ENCODE data around the gene ZMIZ1. TPM values are rescaled to one million over a fixed set of nuclear protein-coding genes. Genes with fewer than 3 reads are reported as not detected.

The ZMIZ1 gene
- polyA plus RNA-seq, 1 experiment: 13.0 TPM

DNA sequence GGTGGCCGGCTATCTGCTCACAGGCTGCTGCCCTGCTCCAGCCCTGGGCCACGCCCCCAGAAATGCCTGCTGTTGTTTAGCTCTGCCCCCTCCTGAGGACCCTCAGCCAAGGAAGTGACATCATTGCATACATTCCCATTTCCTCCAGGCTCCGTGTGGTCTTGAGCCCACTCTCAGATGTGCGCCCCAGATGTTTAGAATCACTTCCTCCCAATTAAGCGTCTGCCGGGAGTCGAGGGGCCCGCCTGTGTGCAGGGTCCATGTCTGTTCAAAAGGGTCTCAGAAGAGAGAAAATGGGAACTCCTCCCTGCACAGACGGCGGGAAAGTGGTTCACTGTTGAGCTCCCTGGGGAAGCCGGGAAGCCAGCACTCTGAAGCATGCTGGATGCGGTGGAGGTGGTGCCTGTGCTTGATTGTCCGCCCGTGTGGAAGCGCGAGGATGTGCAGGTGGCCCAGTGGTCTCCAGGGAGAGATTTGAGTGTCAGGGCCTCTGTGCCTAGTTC lies 161.6 kb downstream of the ZMIZ1 start:
- ChIA-PET POLR2A (no interaction called here), CTCF (no interaction called here)
- Histone ChIP-seq H3K4me3 (ENCODE audit: low read depth, low read length) (no peak overlapping the region), H3K36me3 (ENCODE audit: control insufficient read depth, insufficient read depth, low read length) (peaks cover 36% of the 10 kb centered on the region), H3K27me3 (ENCODE audit: control insufficient read depth, insufficient read depth, low read length) (no peaks in the 10 kb centered on the region)
- TF ChIP-seq CTCF (IDR thresholded peaks at IDR 0.05; ENCODE audit: insufficient read depth, low read depth, low read length): no peak
- DNase-seq (ENCODE audit: low read depth): no peak

DNA sequence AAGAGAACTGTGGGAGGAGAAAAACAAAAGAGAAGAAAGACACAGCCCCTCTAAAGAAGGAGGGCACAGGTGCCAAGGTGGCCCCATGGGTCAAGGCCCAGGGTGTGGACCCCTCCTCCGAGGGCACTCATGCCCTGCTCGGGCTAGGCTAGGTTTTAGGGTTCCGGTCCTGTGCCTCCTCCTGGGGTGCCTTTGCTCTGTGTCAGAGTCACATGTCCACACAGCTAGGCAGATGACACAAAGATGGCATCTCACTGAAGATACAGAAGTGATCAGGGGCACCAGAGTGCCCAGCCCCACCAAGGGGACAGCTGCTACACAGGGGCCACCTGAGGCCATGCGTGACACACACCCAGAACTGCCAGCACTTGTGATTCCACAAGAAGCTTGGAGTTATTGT lies 162.1 kb downstream of the ZMIZ1 start:
- no peak for DNase-seq (ENCODE audit: low read depth)
- no peak overlapping the region for H3K4me3 ChIP-seq (ENCODE audit: low read depth, low read length)
- H3K36me3 ChIP-seq (ENCODE audit: control insufficient read depth, insufficient read depth, low read length): peaks cover 33% of the 10 kb centered on the region
- POLR2A ChIA-PET: no interaction called here
- TF ChIP-seq CTCF (IDR thresholded peaks at IDR 0.05; ENCODE audit: insufficient read depth, low read depth, low read length): no peak
- CTCF ChIA-PET: no interaction called here
- H3K27me3 ChIP-seq (ENCODE audit: control insufficient read depth, insufficient read depth, low read length): no peaks in the 10 kb centered on the region

GRCh38 chr10:79231908-79232307 lies 163.1 kb downstream of the ZMIZ1 start:
- ChIA-PET CTCF (no interaction called here), POLR2A (no interaction called here)
- no peak for DNase-seq (ENCODE audit: low read depth)
- Histone ChIP-seq H3K4me3 (ENCODE audit: low read depth, low read length) (no peak overlapping the region), H3K36me3 (ENCODE audit: control insufficient read depth, insufficient read depth, low read length) (peaks cover 33% of the 10 kb centered on the region), H3K27me3 (ENCODE audit: control insufficient read depth, insufficient read depth, low read length) (no peaks in the 10 kb centered on the region)
- no peak for TF ChIP-seq CTCF (IDR thresholded peaks at IDR 0.05; ENCODE audit: insufficient read depth, low read depth, low read length)

DNA sequence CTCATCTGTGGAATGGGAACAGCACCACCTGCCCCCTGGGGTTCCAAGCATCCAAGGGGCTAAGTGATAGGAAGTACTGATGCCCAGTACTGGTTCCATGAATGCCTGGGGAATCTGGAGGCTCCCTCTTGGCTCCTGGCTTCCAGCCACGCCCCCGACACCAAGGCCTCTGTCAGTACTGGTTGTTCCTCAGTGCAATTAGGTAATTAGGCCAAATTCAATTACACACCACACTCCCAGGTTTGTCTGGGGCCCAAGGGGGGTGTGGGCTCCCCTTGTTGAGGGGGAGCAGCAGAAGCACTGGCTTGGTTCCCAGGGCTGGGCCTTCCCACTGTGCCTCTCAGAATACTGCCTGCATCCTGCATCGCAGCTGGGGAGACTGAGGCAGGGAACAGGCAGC lies 164.1 kb downstream of the ZMIZ1 start:
- Histone ChIP-seq H3K27me3 (ENCODE audit: control insufficient read depth, insufficient read depth, low read length) (no peaks in the 10 kb centered on the region), H3K36me3 (ENCODE audit: control insufficient read depth, insufficient read depth, low read length) (peaks cover 33% of the 10 kb centered on the region), H3K4me3 (ENCODE audit: low read depth, low read length) (no peak overlapping the region)
- POLR2A ChIA-PET: no interaction called here
- CTCF ChIA-PET: no interaction called here
- no peak for DNase-seq (ENCODE audit: low read depth)
- no peak for TF ChIP-seq CTCF (IDR thresholded peaks at IDR 0.05; ENCODE audit: insufficient read depth, low read depth, low read length)

GRCh38 chr10:79234391-79235315 lies 165.9 kb downstream of the ZMIZ1 start:
- H3K27me3 ChIP-seq (ENCODE audit: control insufficient read depth, insufficient read depth, low read length): no peaks in the 10 kb centered on the region
- no peak overlapping the region for H3K4me3 ChIP-seq (ENCODE audit: low read depth, low read length)
- ChIA-PET POLR2A (no interaction called here), CTCF (interaction anchor here (0.7 kb wide), 1 partner anchor 13 kb away, joined by 3 read pairs; no protein-coding TSS in a partner anchor)
- TF ChIP-seq CTCF (IDR thresholded peaks at IDR 0.05; ENCODE audit: insufficient read depth, low read depth, low read length): no peak
- H3K36me3 ChIP-seq (ENCODE audit: control insufficient read depth, insufficient read depth, low read length): peaks cover 23% of the 10 kb centered on the region
- no peak for DNase-seq (ENCODE audit: low read depth)
